Measurements from ENCODE around the gene FRMD5. TPM values are rescaled to one million over a fixed set of nuclear protein-coding genes. Genes with fewer than 3 reads are reported as not detected.
"Not testable (repeated sequence)": the region's sequence is repeated elsewhere in the genome, so short reads cannot be mapped to it uniquely, and the experiment has no call there.

The FRMD5 gene
- total RNA-seq, 1 donor from 2014 or later, result 1.5 TPM

DNA sequence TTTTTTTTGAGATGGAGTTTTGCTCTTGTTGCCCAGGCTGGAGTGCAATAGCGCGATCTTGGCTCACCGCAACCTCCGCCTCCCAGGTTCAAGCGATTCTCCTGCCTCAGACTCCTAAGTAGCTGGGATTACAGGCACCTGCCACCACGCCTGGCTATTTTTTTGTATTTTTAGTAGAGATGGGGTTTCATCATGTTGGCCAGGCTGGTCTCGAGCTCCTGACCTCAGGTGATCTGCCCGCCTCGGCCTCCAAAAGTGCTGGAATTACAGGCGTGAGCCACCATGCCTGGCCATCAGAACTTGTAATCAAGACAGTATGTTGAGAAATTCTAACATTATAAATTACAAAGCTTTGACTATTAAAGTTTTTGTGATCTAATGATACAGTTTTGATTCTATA, 328.4 kb downstream of the FRMD5 start:
- DNase-seq (ENCODE audit: low read depth in 2 of 2), result not testable (repeated sequence)

DNA sequence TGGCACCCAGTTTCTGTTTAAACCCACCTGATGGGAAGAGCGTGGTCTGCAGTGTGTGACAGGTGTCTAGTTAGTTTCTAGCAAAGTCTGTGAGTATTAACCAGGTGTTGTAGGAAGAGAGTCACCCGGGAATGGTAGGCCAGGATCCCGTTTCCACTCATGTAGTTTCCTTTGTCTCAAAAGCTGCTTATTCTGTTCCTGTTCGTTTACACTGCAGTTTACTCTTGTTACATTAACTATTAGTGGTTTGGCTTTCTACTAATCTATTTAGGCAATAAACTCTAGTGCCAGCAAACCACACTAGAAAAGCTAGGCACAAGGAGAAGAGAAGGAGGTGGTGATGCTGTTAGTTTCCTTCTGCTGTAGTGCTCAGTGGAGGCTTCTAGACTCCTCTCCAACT, 335.5 kb downstream of the FRMD5 start:
- DNase-seq (ENCODE audit: low read depth in 2 of 2), result no peak

DNA sequence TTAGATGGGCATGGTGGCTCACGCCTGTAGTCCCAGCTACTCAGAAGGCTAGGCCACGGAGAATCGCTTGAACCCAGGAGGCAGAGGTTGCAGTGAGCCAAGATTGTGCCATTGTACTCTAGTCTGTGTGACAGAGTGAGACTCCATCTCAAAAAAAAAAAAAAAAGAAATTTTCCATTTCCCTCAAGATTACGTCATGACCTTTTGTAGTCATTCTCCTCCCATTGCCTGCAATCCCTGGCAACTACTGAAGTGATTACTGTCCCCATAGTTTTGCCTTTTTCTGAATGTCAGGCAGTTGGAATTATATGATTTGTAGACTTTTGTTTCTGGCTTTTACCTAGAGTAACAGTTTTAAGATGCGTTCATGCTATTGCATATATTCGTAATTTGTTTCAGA, 340.3 kb downstream of the FRMD5 start:
- no peak for DNase-seq (ENCODE audit: low read depth in 2 of 2)

DNA sequence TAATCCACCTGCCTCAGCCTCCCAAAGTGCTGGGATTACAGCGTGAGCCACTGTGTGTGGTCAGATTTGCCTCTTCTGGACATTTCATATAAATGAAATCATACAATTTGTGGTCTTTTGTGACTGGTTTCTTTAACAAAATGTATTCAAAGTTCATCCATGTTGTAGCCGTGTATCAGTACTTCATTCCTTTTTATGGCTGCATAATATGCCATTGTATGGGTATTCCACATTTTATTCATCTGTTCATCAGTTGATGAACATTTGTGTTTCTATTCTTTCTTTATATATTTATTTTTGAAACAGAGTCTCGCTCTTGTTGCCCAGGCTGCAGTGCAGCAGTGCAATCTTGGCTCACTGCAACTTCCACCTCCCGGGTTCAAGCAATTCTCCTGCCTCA, 342.5 kb downstream of the FRMD5 start:
- DNase-seq (ENCODE audit: low read depth in 2 of 2), result no peak

DNA sequence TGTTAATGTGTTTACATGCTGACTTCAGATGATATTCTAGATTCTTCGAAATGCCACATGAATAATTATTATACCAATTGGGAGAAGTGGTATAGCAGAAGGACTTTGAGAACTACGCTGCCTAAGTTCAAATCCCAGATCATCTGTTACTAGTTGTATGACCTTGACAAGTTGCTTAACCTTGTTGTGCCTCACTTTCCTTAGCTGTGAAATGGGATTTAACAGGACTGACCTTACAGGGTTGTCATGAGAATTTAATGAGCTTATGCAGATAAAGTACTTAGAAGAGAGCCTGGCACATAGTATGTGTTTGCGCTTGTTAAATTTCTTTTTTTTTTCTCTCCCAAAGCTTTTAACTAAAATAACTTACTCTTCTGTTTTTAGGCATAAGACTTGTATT, 343.8 kb downstream of the FRMD5 start:
- DNase-seq (ENCODE audit: low read depth in 2 of 2), result no peak

DNA sequence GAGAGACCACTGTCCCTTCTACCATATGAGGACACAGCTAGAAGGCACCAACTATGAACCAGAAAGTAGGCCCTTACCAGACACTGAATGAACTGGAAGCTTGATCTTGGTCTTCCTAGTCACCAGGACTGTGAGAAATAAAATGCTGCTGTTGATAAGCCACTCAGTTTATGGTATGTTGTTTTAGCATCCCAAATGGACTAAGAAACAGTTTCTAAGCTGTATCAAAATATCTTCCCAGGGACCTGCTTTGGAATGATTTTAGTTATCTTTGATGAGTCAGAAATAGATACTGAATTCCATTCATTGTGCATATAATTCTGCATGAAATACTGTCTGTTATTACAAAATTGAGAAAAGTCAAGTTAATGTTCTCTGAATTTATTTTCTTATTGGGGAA, 349.6 kb downstream of the FRMD5 start:
- DNase-seq (ENCODE audit: low read depth in 2 of 2), result no peak

DNA sequence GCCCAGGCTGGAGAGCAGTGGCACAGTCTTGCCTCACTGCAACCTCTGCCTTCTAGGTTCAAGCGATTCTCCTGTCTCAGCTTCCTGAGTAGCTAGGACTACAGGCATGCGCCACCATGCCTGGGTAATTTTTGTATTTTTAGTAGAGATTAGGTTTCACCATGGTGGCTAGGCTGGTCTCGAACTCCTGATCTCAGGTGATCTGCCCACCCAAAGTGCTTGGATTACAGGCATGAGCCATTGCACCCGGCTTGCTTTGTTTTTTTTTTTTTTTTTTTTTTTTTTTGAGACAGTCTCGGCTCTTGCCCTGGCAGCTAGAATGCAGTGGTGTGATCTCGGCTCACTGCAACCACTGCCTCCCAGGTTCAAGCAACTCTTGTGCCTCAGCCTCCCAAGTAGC, 362.6 kb downstream of the FRMD5 start:
- DNase-seq (ENCODE audit: low read depth in 2 of 2), result not testable (repeated sequence)

DNA sequence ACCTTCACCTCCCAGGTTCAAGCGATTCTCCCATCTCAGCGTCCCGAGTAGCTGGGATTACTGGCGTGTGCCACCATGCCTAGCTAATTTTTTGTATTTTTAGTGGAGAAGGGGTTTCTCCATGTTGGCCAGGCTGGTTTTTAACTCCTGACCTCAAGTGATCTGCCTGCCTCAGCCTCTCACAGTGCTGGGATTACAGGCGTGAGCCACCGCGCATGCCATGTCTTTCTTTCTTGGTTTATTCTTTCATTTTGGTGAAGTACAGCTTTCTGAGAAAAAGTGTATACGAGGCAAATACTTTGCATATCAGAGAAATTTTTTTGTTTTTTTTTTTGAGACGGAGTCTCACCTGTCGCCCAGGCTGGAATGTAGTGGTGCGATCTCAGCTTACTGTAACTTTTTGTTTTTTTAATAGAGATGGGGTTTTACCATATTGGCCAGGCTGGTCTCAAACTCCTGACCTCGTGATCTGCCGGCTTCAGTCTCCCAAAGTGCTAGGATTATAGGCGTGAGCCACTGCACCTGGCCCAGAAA, 363.5 kb downstream of the FRMD5 start:
- not testable (repeated sequence) for DNase-seq (ENCODE audit: low read depth in 2 of 2)

DNA sequence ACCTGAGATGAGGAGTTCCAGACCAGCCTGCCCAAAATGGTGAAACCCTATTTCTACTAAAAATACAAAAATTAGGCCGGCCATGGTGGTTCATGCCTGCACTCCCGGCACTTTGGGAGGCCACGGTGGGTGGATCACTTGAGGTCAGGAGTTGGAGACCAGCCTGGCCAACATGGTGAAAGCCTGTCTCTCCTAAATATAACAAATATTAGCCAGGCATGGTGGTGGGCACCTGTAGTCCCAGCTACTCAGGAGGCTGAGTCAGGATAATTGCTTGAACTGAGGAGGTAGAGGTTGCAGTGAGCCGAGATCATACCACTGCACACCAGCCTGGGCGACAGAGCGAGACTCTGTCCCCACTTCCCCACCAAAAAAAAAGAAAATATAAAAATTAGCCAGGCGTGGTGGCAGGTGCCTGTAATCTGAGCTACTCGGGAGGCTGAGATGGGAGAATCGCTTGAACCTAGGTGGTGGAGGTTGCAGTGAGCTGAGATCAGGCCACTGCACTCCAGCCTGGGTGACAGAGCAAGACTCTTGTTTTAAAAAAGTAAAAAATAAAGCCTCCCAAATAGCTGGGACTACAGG, 364.3 kb downstream of the FRMD5 start:
- DNase-seq (ENCODE audit: low read depth in 2 of 2), result not testable (repeated sequence)

DNA sequence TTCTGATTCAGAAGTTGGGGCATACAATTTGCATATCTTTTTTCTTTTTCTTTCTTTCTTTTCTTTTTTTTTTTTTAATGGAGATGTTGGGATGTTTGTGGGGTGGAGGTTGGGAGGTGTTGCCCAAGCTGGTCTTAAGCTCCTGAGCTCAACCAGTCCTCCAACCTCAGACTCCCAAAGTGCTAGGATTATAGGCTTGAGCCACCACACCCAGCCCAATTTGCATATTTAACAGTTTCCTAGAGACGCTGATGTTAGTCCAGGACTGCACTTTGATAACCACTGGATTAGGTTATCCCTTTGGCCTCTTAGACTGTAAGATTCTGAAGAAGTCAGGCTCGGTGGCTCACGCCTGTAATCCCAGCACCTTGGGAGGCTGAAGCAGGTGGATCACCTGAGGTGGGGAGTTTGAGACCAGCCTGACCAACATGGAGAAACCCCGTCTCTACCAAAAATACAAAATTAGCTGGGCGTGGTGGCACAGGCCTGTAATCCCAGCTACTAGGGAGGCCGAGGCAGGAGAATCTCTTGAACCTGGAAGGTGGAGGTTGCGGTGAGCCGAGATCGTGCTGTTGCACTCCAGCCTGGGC, 365.0 kb downstream of the FRMD5 start:
- not testable (repeated sequence) for DNase-seq (ENCODE audit: low read depth in 2 of 2)

DNA sequence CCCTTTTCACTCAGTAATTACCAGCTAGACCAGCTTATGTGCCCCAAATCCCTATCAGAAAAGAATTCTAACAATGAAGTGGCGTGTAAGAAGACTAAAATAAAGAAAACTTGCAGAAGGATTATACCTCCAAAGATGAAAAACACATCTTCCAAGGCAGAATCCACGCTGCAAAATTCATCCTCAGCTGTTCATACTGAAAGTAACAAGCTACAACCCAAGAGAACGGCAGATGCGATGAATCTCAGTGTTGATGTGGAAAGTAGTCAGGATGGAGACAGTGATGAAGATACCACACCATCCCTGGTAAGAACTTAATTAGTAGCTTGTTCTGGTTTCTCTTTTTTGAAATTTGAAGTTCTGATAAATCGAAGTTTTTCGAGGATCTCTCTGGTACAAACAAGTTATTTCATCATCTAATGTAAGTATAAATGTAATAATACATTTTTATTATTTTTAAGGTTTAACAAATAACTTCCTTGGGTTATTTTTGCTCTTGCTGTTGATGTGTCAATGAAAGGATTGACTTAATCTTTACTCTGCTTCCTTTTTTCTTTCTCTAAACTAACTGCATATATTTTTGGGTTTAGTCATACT, 366.9 kb downstream of the FRMD5 start:
- no peak for DNase-seq (ENCODE audit: low read depth in 2 of 2)

DNA sequence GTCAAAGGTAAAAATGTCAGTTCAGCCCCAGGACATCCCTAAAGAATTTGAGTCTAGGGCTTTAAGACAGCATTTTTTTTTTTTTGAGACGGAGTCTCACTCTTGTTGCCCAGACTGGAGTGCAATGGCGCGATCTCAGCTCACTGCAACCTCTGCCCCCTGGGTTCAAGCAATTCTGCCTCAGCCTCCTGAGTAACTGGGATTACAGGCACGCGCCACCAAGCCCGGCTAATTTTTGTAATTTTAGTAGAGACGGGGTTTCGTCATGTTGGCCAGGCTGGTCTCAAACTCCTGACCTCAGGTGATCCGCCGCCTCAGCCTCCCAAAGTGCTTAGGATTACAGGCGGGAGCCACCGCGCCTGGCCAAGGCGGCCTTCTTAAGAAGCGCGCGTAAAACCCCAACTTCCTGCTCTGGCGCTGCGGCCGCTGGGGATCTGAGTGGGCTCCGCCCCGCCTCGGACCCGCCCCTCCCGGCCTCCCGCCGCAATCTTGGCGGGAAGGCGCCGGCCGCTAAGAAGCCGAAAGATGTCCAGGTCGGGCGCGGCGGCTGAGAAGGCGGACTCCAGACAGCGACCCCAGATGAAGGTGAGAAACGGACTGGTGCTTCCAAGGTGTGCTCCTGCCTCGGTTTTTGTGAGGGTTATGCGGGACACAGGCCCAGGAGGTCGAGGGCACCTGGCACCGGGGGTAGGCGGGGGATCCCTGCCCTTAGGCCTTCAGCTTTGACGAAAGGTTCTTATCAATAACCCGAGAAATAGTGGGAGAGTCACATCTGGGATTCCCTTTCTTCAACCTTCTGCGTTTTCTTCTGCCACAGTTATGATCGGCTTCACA, 368.3 kb downstream of the FRMD5 start, which contains the start of gene WDR76:
WDR76 (plus strand) TSS at position 495 of the 834 bp plus-strand sequence; CDS start at position 526, 31 bp downstream.
- DNase-seq (ENCODE audit: low read depth in 2 of 2), result peak in 1 of 2 donors; percentile 81

DNA sequence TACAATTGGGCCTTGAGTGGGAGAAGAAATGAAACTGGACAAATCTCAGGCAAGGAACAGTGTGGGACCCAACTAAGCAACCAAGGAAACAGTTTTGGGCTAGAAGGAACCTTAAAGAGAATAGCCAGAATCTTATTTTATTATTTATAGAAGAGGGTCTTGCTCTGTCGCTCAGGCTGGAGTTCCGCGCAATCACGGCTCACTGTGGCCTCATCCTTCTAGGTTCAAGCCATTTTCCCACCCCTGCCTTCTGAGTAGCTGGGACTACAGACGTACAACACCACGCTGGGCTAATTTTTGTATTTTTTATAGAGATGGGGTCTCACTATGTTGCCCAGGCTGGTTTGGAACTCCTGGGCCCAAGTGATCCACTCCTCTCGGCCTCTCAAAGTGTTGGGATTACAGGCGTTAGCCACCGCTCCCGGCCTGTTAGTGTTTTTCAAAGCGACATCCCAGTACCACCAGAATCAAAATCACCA, 369.0 kb downstream of the FRMD5 start:
- DNase-seq (ENCODE audit: low read depth in 2 of 2), result no peak

DNA sequence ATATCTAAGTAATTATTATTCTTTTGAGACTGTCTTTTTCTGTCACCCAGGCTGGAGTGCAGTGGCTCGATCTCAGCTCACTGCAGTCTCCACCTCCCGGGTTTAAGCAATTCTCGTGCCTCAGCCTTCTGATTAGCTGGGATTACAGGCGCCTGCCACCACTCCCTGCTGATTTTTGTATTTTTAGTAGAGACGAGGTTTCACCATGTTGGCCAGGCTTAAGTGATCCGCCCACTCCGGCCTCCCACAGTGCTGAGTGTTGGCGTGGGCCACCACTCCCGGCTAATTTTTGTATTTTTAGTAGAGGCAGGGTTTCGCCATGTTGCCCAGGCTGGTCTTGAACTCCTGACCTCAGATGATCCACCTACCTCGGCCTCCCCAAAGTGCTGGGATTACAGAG, 369.8 kb downstream of the FRMD5 start:
- DNase-seq (ENCODE audit: low read depth in 2 of 2), result not testable (repeated sequence)

DNA sequence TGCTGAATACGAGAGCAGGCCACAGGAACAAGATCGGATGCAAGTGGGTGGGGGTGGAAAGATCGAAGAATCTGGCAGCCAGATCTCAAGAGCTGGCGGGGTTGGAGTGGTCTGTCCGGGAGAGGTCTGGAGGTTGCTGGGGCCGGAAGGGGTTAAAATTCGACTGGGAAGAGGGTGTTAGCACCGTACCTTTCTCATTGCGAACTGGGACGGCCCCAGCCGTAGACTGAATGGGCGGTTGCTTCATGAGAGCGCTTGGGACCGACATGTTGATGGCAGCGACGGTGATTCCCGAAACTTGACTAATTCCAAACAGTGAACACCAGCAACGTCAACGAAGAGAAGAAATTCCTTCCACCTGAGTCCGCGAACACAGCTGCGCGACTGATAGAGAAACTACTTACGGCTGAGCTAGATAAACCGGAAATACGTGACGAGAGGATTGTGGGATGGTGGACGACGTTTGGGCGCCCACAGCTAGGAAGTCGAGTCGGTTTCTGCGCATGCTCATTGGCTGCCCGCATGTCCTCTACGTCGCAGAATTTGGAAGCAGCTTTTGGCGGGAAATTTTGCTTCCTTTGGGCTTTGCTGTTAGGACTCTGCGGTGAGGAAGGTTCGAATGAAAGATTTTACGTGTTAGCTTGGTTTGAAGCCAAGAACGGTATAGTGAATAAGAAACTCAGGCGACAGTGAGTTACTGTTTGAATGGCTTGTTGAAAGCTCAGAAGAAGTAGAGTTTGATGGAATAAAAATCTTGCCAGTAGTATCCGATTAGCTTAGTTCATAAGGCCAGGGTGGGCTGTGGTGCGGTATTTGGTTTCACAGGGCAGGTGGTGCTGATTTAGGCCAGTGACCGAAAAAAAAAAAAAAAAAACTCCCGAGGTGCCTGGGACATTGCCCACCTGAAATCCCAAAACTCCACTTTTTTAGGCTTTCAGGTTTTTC, 370.5 kb downstream of the FRMD5 start, which contains the start of gene MFAP1:
MFAP1 (minus strand) TSS at position 389 of the 945 bp plus-strand sequence; CDS start at position 268, 121 bp downstream.
- peak; percentile 95 to 97 for DNase-seq (ENCODE audit: low read depth in 2 of 2)

DNA sequence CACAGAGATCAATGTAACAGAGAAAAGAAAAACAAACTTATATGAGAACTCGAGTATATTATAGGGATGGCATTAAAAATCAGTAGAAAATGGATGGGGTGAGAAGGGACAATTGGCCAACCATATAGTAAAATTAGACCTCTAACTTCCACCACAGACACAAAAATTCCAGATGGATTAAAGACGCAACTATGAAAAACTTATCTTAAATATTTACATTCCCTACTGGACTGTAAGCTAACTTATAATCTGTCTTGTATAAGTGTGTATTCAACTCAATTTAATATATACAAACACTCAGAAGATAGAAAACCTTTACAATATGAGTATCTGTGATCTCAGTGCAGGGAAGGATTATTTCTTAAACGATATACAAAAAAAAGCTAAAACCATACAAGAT, 373.6 kb downstream of the FRMD5 start:
- DNase-seq (ENCODE audit: low read depth in 2 of 2), result no peak
